Rectal smooth muscle tissue (tissue), 1 donor: Measurements from ENCODE around the gene FBXL17.
"Not testable (repeated sequence)": the region's sequence is repeated elsewhere in the genome, so short reads cannot be mapped to it uniquely, and the experiment has no call there.

Experiments used
- H3K27ac ChIP-seq: one replicate; pipeline ENCODE4 v1.7.0; 2013; ENCODE audit warnings: low read depth, low read length, inconsistent platforms
- H3K27me3 ChIP-seq: one replicate; pipeline ENCODE4 v1.7.0; 2013; ENCODE audit warnings: low read length; ENCODE audit not compliant: control insufficient read depth, insufficient read depth
- H3K36me3 ChIP-seq: one replicate; pipeline ENCODE4 v1.7.0; 2013; ENCODE audit warnings: low read length; ENCODE audit not compliant: control insufficient read depth, insufficient read depth
- H3K4me1 ChIP-seq: one replicate; pipeline ENCODE4 v1.7.0; 2013; ENCODE audit warnings: low read length; ENCODE audit not compliant: control insufficient read depth, insufficient read depth
- H3K4me3 ChIP-seq: one replicate; pipeline ENCODE4 v1.7.0; 2013; ENCODE audit warnings: low read length
- H3K9ac ChIP-seq: one replicate; pipeline ENCODE4 v1.7.0; 2013; ENCODE audit warnings: low read length

FBXL17 gene

DNA sequence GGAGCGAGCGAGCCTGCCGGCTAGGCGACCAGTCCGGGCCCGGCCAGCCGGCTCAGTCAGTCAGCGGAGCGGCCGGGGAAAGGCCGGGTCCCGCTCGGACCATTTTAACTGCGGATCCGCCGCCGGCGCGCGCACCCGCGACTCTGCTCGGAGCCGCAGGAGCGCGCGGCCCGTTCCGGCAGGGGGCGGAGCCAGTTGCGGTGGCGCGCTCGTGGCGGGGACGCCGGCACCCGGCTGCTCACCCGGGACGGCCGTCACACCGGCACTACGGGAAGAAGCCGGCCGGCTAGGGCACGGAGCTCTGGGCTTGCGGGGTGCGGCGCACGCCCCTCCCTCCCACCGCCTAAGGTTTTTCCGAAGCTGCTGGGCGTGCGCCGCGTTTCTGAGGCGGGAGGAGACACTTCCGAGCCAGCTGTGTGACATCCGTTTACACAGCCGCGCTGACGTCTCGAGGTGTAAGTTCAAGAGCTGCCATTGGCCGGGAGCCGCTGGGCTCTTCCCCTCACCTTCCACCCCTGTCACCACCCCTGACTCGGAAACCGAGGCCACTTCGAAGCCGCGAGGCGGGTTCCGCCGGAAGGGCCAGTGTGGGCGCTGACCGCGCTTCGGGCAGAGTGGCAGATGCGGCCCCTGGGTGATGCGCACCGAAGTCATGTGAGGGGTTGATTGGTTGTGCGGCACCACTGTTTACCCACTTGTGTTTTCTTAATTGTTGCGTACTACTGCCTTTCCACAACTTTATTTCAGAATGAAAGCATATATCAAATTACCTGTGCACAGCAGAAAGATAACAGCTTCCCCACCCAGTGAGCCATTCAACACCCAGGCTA is at the start of gene FBXL17:
Gene FBXL17, minus strand, starts transcription at position 145 of the 830 bp plus-strand sequence.
- peak within 1 kb of the TSS; percentile 99 for H3K9ac ChIP-seq
- H3K4me1 ChIP-seq: no peaks in the 10 kb centered on the region
- H3K4me3 ChIP-seq: peak within 1 kb of the TSS; percentile 97
- no peaks in the 10 kb centered on the region for H3K36me3 ChIP-seq
- peak within 1 kb of the TSS; percentile 98 for H3K27ac ChIP-seq
- no peaks in the 10 kb centered on the region for H3K27me3 ChIP-seq

DNA sequence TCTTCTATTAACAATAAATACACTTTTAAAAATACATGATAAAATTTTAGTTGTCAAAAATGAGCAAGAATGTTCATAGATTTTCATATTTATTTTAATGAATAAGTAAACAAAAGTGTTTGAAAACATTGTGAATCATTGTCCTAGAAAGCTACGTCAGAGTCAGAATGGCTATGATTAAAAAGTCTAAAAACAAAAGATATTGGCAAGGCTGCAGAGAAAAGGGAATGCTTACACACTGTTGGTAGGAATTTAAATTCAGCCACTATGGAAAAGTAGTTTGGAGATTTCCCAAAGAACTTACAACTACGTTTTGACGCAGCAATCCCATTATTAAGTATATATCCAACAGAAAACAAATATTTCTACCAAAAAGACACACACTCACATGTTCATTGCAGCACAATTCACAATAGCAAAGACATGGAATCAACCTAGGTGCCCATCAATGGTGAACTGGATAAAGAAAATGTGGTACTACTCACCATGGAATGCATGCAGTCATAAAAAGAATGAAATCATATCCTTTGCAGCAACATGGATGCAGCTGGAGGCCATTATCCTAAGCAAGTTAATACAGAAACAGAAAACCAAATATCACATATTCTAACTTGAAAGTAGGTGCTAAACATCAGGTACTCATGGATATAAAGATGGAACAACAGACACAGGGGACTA is 49.2 kb upstream of the FBXL17 start:
- no peak overlapping the region for H3K27ac ChIP-seq
- no peak overlapping the region for H3K4me3 ChIP-seq
- H3K9ac ChIP-seq: no peak overlapping the region
- no peaks in the 10 kb centered on the region for H3K4me1 ChIP-seq
- no peaks in the 10 kb centered on the region for H3K36me3 ChIP-seq
- no peaks in the 10 kb centered on the region for H3K27me3 ChIP-seq

DNA sequence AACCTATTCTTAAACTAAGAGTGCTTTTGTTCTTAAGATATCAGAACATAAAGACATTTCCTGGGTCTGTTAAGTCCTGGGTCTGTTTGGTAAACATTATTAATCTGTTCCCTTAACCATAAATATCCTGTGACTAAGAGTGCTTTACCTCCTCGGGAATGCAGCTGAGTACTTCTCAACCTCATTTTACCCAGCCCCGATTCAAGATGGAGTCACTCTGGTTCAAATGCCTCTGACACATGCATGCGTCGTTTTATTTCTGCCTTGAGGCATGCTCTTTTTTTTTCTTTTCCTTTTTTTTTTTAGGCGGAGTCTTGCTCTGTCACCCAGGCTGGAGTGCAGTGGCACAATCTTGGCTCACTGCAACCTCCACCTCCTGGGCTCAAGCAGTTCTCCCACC is 39.8 kb upstream of the FBXL17 start:
- H3K4me1 ChIP-seq: no peaks in the 10 kb centered on the region
- H3K36me3 ChIP-seq: no peaks in the 10 kb centered on the region
- H3K4me3 ChIP-seq: no peak overlapping the region
- no peaks in the 10 kb centered on the region for H3K27me3 ChIP-seq
- H3K9ac ChIP-seq: no peak overlapping the region
- no peak overlapping the region for H3K27ac ChIP-seq

DNA sequence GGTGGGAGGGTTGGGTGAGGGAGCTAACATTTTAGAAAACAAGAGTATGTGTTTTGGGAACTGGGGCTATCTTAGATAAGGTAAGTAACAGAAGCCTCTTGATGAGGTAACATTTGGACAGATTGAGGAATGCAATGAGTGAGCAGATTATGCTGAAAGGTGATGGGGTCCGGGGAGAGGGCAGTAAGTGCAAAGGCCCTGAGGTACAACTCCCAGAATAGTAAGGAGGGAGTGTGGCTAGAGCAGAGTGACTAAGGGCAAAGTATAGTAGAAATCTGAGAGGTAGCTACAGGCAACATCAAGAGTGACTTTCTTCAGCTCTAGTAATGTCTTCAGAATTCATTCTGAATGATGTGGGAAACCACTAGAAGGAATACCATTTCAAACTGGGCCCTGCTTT is 38.9 kb upstream of the FBXL17 start:
- Histone ChIP-seq H3K9ac (no peak overlapping the region), H3K36me3 (no peaks in the 10 kb centered on the region), H3K27me3 (no peaks in the 10 kb centered on the region), H3K27ac (no peak overlapping the region), H3K4me1 (no peaks in the 10 kb centered on the region), H3K4me3 (no peak overlapping the region)

DNA sequence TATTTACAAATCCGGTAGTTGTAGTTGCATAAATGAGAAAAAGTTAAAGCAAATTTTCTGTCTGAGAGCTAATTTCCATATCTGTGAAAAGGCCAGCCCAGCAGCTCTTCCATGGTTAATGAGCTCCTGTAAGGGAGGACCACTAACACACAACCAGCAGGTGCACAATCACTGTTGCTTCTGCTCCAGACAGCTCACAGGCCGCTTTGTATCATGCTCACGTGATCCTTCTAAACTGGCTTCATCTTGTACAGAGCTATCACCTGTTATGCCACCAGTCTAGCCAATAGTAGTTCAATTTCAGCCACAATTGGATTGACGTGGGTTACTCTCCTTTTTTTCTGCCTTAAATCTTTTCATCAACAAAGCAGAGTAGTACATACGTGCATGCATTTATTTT is 38.3 kb upstream of the FBXL17 start:
- Histone ChIP-seq H3K9ac (no peak overlapping the region), H3K27ac (no peak overlapping the region), H3K4me3 (no peak overlapping the region), H3K36me3 (no peaks in the 10 kb centered on the region), H3K4me1 (no peaks in the 10 kb centered on the region), H3K27me3 (no peaks in the 10 kb centered on the region)

DNA sequence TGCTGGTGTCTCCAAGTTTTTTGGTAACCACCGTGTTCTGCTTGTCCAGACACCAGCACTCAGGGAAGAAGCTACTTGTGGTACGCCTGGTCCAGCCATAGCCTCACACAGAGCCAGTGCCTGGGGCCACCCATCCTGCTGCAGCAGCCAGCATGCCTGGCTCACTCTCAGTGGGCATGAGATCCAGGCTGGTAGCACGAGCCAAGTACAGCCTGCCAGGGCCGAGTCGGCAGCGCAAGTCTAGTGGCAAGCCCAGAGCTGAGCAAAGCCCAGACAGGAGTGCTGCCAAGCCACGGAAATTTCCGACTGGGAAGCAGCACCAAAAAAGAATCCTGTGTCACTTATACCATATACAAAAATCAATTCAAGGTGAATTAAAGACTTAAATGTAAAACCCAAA is 36.3 kb upstream of the FBXL17 start:
- Histone ChIP-seq H3K36me3 (no peaks in the 10 kb centered on the region), H3K4me1 (no peaks in the 10 kb centered on the region), H3K27ac (no peak overlapping the region), H3K4me3 (no peak overlapping the region), H3K27me3 (no peaks in the 10 kb centered on the region), H3K9ac (no peak overlapping the region)

DNA sequence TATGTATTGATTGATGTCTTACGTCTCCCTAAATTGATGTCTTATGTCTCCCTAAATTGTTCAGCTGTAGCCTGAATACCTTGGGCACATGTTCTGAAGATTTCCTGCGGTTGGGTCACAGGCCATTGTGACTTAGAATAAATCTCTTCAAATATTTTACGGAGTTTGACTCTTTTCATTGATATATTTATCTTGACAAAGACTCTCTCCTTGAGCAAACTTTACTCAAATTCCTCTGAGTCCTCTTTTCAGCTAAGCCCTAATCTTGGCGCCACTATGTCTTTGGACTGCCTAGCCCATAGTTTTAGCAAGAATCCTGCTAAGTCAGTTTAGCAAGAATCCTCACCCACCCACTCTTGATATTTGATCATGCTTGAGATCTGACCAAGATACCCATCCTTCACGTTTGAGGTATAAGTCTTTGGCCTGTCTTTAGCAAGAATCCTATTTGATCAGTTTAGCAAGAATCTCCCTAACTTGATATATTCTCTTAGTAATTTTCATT is 35.3 kb upstream of the FBXL17 start:
- Histone ChIP-seq H3K36me3 (no peaks in the 10 kb centered on the region), H3K27ac (no peak overlapping the region), H3K9ac (no peak overlapping the region), H3K27me3 (no peaks in the 10 kb centered on the region), H3K4me1 (no peaks in the 10 kb centered on the region), H3K4me3 (no peak overlapping the region)

DNA sequence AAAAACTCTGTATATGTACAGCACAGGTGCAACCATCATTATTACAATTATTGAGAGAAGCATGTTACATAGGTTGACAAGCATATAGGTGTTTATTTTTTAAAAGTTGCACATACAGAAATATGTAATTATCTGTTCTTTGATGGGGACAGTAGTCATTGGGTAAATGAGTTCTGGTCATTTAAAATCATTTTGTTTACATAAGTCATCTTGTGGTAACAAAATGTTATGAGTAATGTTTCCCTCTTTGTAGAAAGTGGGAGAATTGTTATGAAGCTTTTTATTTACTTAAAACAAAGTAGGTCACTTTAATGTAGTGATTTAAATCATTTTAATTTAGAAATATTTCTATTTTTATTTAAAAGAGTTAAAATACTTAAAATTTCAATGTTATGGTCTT is 33.8 kb upstream of the FBXL17 start:
- no peak overlapping the region for H3K4me3 ChIP-seq
- no peaks in the 10 kb centered on the region for H3K4me1 ChIP-seq
- H3K27ac ChIP-seq: no peak overlapping the region
- no peaks in the 10 kb centered on the region for H3K27me3 ChIP-seq
- H3K9ac ChIP-seq: no peak overlapping the region
- no peaks in the 10 kb centered on the region for H3K36me3 ChIP-seq

DNA sequence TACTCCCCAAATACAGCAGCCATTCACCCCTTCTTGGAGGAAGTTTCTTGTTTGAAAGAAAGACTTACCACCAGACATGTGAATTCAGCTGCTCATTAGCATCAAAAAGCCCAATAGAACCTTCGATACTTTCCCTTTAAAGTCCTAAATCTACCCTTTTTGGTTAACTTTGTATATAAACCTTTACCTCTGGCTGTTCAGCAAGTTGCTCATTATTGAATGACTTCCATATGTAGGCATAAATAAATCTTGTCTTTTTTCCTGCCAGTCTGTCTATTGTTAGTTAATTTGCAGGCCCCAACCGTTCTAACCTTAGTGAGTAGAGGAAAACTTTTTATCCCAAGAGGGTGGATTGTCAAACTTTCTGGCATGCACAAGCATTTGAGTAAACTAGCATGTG is 27.9 kb upstream of the FBXL17 start:
- Histone ChIP-seq H3K27ac (no peak overlapping the region), H3K4me1 (no peaks in the 10 kb centered on the region), H3K27me3 (no peaks in the 10 kb centered on the region), H3K4me3 (no peak overlapping the region), H3K9ac (no peak overlapping the region), H3K36me3 (no peaks in the 10 kb centered on the region)

DNA sequence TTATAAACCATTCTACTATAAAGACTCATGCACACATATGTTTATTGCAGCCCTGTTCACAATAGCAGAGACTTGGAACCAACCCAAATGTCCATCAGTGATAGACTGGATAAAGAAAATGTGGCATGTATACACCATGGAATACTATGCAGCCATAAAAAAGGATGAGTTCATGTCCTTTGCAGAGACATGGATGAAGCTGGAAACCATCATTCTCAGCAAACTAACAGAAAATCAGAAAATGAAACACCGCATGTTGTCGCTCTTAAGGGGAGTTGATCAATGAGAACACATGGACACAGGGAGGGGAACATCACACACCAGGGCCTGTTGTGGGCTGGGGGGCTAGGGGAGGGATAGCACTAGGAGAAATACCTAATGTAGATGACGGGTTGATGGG is 23.3 kb upstream of the FBXL17 start:
- H3K4me1 ChIP-seq, H3K36me3 ChIP-seq, H3K27me3 ChIP-seq, H3K4me3 ChIP-seq, H3K9ac ChIP-seq, H3K27ac ChIP-seq: not testable (repeated sequence)

DNA sequence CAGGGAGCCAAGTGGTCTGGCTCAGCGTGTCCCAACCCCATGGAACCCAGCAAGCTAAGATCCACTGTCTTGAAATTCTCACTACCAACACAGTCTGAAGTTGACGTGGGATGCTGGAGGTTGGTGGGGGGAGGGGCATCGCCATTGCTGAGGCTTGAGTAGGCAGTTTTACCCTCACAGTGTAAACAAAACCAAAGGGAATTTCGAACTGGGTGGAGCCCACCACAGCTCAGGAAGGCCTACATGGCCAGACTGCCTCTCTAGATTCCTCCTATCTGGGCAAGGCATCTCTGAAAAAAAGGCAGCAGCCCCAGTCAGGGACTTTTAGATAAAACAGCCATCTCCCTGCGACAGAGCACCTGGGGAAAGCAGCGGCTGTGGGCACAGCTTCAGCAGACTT is 17.1 kb upstream of the FBXL17 start:
- Histone ChIP-seq H3K4me1 (no peaks in the 10 kb centered on the region), H3K27me3 (no peaks in the 10 kb centered on the region), H3K36me3 (no peaks in the 10 kb centered on the region), H3K27ac (no peak overlapping the region), H3K9ac (no peak overlapping the region), H3K4me3 (no peak overlapping the region)

DNA sequence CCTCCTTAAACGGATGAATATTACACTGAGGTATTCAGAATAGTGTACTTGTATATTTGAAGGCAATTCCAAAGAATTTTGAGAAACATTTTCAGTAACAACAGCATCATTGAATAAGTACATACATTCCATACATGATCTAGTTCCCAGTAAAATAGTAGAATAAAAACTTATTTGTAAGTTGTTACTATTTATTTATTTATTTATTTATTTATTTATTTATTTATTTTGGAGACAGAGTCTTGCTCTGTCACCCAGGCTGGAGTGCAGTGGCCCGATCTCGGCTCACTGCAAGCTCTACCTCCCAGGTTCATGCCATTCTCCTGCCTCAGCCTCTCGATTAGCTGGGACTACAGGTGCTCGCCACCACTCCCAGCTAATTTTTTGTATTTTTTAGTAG is 14.9 kb upstream of the FBXL17 start:
- H3K4me1 ChIP-seq, H3K27ac ChIP-seq, H3K36me3 ChIP-seq, H3K4me3 ChIP-seq, H3K27me3 ChIP-seq, H3K9ac ChIP-seq: not testable (repeated sequence)

DNA sequence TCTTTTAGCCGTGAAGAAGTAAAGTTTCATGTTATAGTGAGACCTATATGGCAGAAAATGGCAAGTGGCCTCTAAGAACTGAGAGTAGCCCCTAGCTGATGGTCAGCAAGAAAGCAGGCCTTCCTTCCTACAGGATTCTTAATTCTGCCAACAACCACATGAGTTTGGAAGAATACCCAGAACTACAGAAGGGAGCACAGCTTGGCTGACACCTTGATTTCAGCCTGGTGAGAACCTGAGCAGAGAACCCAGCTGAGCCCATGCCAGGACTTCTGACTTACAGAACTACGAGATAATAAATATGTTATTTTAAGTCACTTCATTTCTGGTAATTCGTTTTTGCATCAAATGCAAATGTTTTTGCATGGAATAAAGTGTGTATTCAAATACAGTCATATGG is 5.9 kb upstream of the FBXL17 start:
- H3K36me3 ChIP-seq: no peaks in the 10 kb centered on the region
- H3K27me3 ChIP-seq: no peaks in the 10 kb centered on the region
- H3K27ac ChIP-seq: no peak overlapping the region
- no peak overlapping the region for H3K9ac ChIP-seq
- H3K4me1 ChIP-seq: no peaks in the 10 kb centered on the region
- H3K4me3 ChIP-seq: no peak overlapping the region
